Muscle layer of duodenum (tissue), 2 donors: ENCODE data around the gene CHL1.
A peak's percentile ranks its signal among the peaks of the same experiment; 100 is the strongest.

Experiments
- H3K27ac ChIP-seq: one replicate; pipeline ENCODE4 v1.7.0; 2013; ENCODE audit warnings: mild to moderate bottlenecking, low read length
- H3K27me3 ChIP-seq: one replicate; pipeline ENCODE4 v1.7.0; 2013; ENCODE audit warnings: low read depth, mild to moderate bottlenecking, control low read depth, low read length
- H3K36me3 ChIP-seq, 2 donors: one replicate each; pipeline ENCODE4 v1.7.0; 2013; ENCODE audit warnings: low read length in 2 of 2, control low read depth in 1 of 2, mild to moderate bottlenecking in 1 of 2; ENCODE audit not compliant: insufficient read depth in 2 of 2, control insufficient read depth in 1 of 2
- H3K4me1 ChIP-seq, 2 donors: one replicate each; pipeline ENCODE4 v1.7.0; 2013; ENCODE audit warnings: low read length in 2 of 2, mild to moderate bottlenecking in 2 of 2, control low read depth in 1 of 2, moderate library complexity in 1 of 2; ENCODE audit not compliant: insufficient read depth in 2 of 2, control insufficient read depth in 1 of 2
- H3K4me3 ChIP-seq, 2 donors: one replicate each; pipeline ENCODE4 v1.7.0; 2013; ENCODE audit warnings: low read length in 2 of 2, low read depth in 1 of 2, mild to moderate bottlenecking in 1 of 2
- H3K9me3 ChIP-seq, 2 donors: one replicate each; pipeline ENCODE4 v1.7.0; 2013; ENCODE audit warnings: low read length in 2 of 2, control low read depth in 1 of 2, mild to moderate bottlenecking in 1 of 2; ENCODE audit not compliant: control insufficient read depth in 1 of 2
- donor health status: healthy.

Gene CHL1

GRCh38 chr3:195666-196065, 897 bp upstream of the CHL1 start:
- no peaks in the 10 kb centered on the region for H3K9me3 ChIP-seq
- no peak overlapping the region for H3K27ac ChIP-seq
- peak overlapping the region in 1 of 2 donors; percentile 71 for H3K4me3 ChIP-seq
- H3K27me3 ChIP-seq = peaks cover 11% of the 10 kb centered on the region
- H3K4me1 ChIP-seq = peaks cover 0 to 21% of the 10 kb centered on the region in 2 donors
- H3K36me3 ChIP-seq = no peaks in the 10 kb centered on the region

DNA sequence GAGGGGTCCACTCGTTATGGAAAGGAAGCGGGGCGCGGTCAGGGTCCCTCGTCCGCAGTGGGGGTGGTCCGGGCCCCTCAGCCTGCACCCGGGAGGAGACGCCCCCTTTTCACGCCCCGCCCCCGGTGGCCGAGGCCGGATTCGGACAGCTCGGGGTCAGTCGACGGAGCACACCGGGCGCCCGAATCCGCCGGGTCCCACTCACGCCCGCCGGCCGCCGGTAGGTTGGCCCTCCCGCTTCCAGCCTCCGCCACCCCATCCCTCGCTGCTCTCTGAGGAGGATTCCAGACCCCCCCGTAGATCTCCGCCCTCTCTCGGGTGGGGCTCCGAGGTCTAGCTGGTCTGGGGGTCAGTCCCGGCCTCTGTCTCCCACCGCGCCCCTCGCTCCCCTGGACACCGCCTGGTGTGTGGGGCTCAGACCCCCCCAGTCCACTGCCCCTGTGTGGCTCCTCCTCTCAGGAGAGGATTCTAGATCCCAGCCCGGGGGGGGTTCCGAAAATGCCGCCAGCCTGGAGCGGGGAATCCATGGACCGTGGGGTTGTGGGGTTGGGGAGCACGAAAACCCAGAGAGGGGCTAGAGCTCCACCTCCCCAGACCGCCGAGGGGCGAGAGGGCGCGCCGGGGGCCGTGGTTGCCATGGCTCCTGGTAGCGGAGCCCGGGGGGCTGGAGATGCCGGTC, 725 bp downstream of the CHL1 start:
- Histone ChIP-seq H3K9me3 (no peaks in the 10 kb centered on the region), H3K27me3 (peaks cover 11% of the 10 kb centered on the region), H3K4me3 (peak overlapping the region; percentile 35 to 71), H3K27ac (no peak overlapping the region), H3K36me3 (no peaks in the 10 kb centered on the region), H3K4me1 (peaks cover 0 to 21% of the 10 kb centered on the region in 2 donors)

GRCh38 chr3:197828-198491, 1.4 kb downstream of the CHL1 start:
- no peaks in the 10 kb centered on the region for H3K36me3 ChIP-seq
- H3K27me3 ChIP-seq = peaks cover 11% of the 10 kb centered on the region
- peak overlapping the region; percentile 35 to 71 for H3K4me3 ChIP-seq
- H3K27ac ChIP-seq = no peak overlapping the region
- H3K9me3 ChIP-seq = no peaks in the 10 kb centered on the region
- peaks cover 0 to 21% of the 10 kb centered on the region in 2 donors for H3K4me1 ChIP-seq

DNA sequence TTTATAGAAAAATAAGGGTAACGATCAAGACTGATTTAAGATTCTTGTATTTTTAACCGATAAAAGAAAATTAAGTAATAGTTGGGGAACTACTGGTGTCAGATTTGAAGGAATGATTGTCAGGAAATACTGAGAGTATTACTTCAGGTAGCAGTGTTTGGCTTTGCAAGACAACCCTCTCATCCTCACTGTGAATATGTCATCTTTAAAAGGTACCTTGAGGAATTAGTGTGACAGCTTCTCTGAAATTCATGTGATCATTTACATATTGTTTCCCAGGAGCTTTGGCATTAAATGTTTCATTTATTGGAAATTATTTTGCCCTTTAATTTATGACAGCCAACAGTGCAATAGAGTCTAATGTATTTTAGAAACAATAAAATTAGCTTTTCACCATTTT, 3.3 kb downstream of the CHL1 start:
- Histone ChIP-seq H3K27me3 (peaks cover 11% of the 10 kb centered on the region), H3K9me3 (no peaks in the 10 kb centered on the region), H3K4me1 (peaks cover 0 to 21% of the 10 kb centered on the region in 2 donors), H3K36me3 (no peaks in the 10 kb centered on the region), H3K4me3 (no peak overlapping the region), H3K27ac (no peak overlapping the region)

DNA sequence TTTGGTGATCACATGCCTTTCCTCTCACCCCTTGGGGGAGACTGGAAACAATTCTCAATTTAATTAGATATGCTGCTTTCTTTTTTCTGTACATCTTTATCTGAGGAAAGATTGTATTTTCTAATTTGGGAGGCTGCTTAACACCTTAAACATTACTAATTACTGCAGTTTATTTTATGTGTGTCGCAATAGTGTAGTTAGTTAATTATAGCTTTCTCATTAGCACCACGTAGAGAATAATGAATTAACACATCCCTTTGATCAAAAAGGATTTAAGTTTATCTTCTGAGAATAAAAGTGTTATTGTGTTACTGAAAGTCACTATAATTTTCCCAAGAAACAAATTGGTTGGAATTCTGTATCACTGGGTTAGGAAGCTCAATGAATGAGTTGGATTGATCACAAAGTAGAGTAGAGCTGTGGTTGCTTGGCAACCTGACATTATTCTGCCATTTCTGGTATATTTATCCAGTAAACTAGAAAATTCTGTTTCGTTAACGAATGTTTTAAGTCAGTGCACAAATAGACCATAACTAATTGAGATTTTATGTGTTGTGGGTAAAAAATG, 4.3 kb downstream of the CHL1 start:
- peaks cover 0 to 21% of the 10 kb centered on the region in 2 donors for H3K4me1 ChIP-seq
- H3K4me3 ChIP-seq = no peak overlapping the region
- H3K27ac ChIP-seq = no peak overlapping the region
- peaks cover 11% of the 10 kb centered on the region for H3K27me3 ChIP-seq
- H3K36me3 ChIP-seq = no peaks in the 10 kb centered on the region
- H3K9me3 ChIP-seq = no peaks in the 10 kb centered on the region

GRCh38 chr3:204102-204501, 7.5 kb downstream of the CHL1 start:
- no peaks in the 10 kb centered on the region for H3K4me1 ChIP-seq
- no peak overlapping the region for H3K4me3 ChIP-seq
- no peaks in the 10 kb centered on the region for H3K36me3 ChIP-seq
- H3K27ac ChIP-seq = no peak overlapping the region
- no peaks in the 10 kb centered on the region for H3K9me3 ChIP-seq
- no peaks in the 10 kb centered on the region for H3K27me3 ChIP-seq

DNA sequence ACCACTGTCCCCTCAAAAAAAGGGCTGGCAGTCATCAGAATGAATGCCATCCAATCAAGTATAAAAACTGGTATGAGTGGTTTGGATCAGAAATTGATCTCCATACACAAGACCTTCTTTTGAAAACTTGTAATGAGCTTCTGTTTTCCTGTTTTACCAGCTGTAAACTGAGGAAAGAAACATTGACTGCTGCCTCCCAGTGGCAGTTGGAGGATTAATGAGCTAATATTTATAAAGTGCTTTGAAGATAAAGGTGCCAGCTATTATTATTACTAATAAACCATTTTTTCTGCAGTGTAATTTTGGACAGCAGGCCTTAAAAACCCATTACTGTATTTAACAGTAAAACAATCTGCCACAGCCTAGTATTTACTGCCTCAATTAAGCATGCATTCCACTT, 11.4 kb downstream of the CHL1 start:
- H3K4me3 ChIP-seq = no peak overlapping the region
- H3K36me3 ChIP-seq = no peaks in the 10 kb centered on the region
- no peaks in the 10 kb centered on the region for H3K4me1 ChIP-seq
- no peaks in the 10 kb centered on the region for H3K27me3 ChIP-seq
- H3K27ac ChIP-seq = no peak overlapping the region
- no peaks in the 10 kb centered on the region for H3K9me3 ChIP-seq

DNA sequence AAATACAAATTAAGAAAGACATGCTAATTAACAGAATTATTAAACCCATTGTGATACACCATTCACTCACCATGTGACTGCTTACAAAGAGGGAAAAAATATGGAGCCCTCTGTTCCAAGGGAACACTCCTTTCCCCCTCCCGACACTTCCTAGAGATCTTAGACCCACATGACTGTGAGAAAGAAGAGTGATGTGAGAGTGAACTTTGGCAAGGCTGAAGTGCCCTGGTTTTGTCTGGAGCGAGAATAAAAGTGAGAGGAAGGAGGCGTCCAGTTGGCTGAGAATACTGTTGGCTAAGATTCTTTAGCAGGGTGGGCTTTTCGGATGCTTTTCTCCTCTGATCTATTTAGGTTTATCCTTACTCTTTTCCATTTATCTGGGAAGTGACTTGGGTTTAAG, 14.1 kb downstream of the CHL1 start:
- H3K27me3 ChIP-seq = no peaks in the 10 kb centered on the region
- no peaks in the 10 kb centered on the region for H3K9me3 ChIP-seq
- H3K27ac ChIP-seq = no peak overlapping the region
- no peak overlapping the region for H3K4me3 ChIP-seq
- H3K4me1 ChIP-seq = no peaks in the 10 kb centered on the region
- H3K36me3 ChIP-seq = no peaks in the 10 kb centered on the region

GRCh38 chr3:212432-212831, 15.9 kb downstream of the CHL1 start:
- Histone ChIP-seq H3K27ac (no peak overlapping the region), H3K4me3 (no peak overlapping the region), H3K36me3 (no peaks in the 10 kb centered on the region), H3K27me3 (no peaks in the 10 kb centered on the region), H3K9me3 (no peaks in the 10 kb centered on the region), H3K4me1 (no peaks in the 10 kb centered on the region)

- Histone ChIP-seq H3K27me3 (no peaks in the 10 kb centered on the region), H3K4me3 (no peak overlapping the region), H3K36me3 (no peaks in the 10 kb centered on the region), H3K9me3 (peaks cover 0 to 3% of the 10 kb centered on the region in 2 donors), H3K4me1 (no peaks in the 10 kb centered on the region), H3K27ac (no peak overlapping the region)
Measured at GRCh38 chr3:217099-217813, 20.7 kb downstream of the CHL1 start.

DNA sequence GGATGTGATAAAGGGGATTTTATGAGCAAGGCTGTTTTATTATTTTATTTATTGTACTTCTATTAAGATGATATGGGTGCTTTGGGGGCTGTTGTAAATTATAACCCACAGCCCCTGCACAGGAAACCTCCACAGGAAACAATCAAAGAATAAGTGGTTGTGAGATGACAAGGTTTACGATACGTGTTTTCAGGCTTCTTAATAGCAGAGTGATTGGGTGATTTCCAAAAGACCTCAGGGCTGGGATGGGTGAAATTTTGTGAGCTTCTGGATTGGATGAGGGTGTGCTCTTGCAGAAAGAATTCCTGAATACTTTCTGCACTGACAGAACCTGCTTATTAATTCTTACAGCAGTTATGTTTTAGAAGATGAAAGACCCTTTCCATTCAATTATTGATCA, 21.4 kb downstream of the CHL1 start:
- Histone ChIP-seq H3K27me3 (no peaks in the 10 kb centered on the region), H3K36me3 (no peaks in the 10 kb centered on the region), H3K4me3 (no peak overlapping the region), H3K27ac (no peak overlapping the region), H3K9me3 (peaks cover 0 to 4% of the 10 kb centered on the region in 2 donors), H3K4me1 (no peaks in the 10 kb centered on the region)
